HepG2 (cell line): ENCODE results near the gene LDLR. TPM values are rescaled to one million over a fixed set of nuclear protein-coding genes. Genes with fewer than 3 reads are reported as not detected.

ENCODE experiments used
- ATF4 ChIP-seq, 2 experiments: fragments of 450-650 bp in 1 of 2; sonication (generic) in 1 of 2; formaldehyde crosslinking; IDR thresholded peaks; 2 replicates each; pipeline versions ENCODE4 v1.5.0 to v1.8.0; 2020 to 2022; ENCODE audit warnings: mild to moderate bottlenecking in 1 of 2, missing genetic modification reagents in 1 of 2
- DR1 ChIP-seq: sonication (generic); formaldehyde crosslinking; IDR thresholded peaks from 2 replicates; pipeline ENCODE4 v1.8.0; 2021; ENCODE audit warnings: mild to moderate bottlenecking, missing genetic modification reagents, inconsistent platforms
- NONO ChIP-seq, 2 experiments: fragments of 450-650 bp in 1 of 2; sonication (generic) in 1 of 2; formaldehyde crosslinking in 1 of 2; IDR thresholded peaks in 1 of 2; conservative IDR thresholded peaks in 1 of 2; 2 replicates each; pipeline versions ENCODE4 v1.6.1 to v1.8.0; 2017 to 2022; ENCODE audit warnings: mild to moderate bottlenecking in 1 of 2, missing genetic modification reagents in 1 of 2, moderate library complexity in 1 of 2
- NR2F6 ChIP-seq, 2 experiments: IDR thresholded peaks; 2 replicates each; pipeline ENCODE4 v1.6.1; 2016; ENCODE audit warnings: antibody characterized with exemption in 1 of 2, mild to moderate bottlenecking in 1 of 2
- PCBP1 ChIP-seq: fragments of 200-400 bp; formaldehyde crosslinking; IDR thresholded peaks from 2 replicates; pipeline ENCODE4 v1.6.1; 2017; ENCODE audit warnings: mild to moderate bottlenecking, low read depth, low read length, borderline replicate concordance
- RBFOX2 ChIP-seq: fragments of 200-400 bp; formaldehyde crosslinking; IDR thresholded peaks from 2 replicates; pipeline ENCODE4 v1.6.1; 2017; ENCODE audit warnings: low read depth, mild to moderate bottlenecking, low read length
- REL ChIP-seq: sonication (generic); formaldehyde crosslinking; conservative IDR thresholded peaks from 2 replicates; pipeline ENCODE4 v1.8.0; 2022; ENCODE audit warnings: mild to moderate bottlenecking, missing genetic modification reagents, moderate library complexity
- SP5 ChIP-seq: IDR thresholded peaks from 2 replicates; pipeline ENCODE4 v1.6.1; 2016; ENCODE audit warnings: low read depth, borderline replicate concordance
- TAF1 ChIP-seq: sonication (generic); formaldehyde crosslinking; IDR thresholded peaks from 2 replicates; pipeline ENCODE4 v1.4.0; 2020; ENCODE audit warnings: missing genetic modification reagents
- ZC3H13 ChIP-seq: sonication (generic); formaldehyde crosslinking; IDR thresholded peaks from 2 replicates; pipeline ENCODE4 v1.8.1; 2023; ENCODE audit warnings: mild to moderate bottlenecking, missing genetic modification reagents, moderate library complexity
- ZNF124 ChIP-seq: sonication (generic); formaldehyde crosslinking; IDR thresholded peaks from 2 replicates; pipeline ENCODE4 v1.4.0; 2020; ENCODE audit warnings: missing genetic modification reagents
- ZNF281 ChIP-seq: sonication (generic); formaldehyde crosslinking; IDR thresholded peaks from 2 replicates; pipeline ENCODE4 v1.4.0; 2020; ENCODE audit warnings: missing genetic modification reagents, borderline replicate concordance
- ZNF564 ChIP-seq: sonication (generic); formaldehyde crosslinking; IDR thresholded peaks from 2 replicates; pipeline ENCODE4 v1.8.1; 2023; ENCODE audit warnings: mild to moderate bottlenecking, missing genetic modification reagents
- ZNF570 ChIP-seq: sonication (generic); formaldehyde crosslinking; IDR thresholded peaks from 2 replicates; pipeline ENCODE4 v1.4.0; 2020; ENCODE audit warnings: mild to moderate bottlenecking, missing genetic modification reagents, borderline replicate concordance
- ZNF773 ChIP-seq: sonication (generic); formaldehyde crosslinking; IDR thresholded peaks from 2 replicates; pipeline ENCODE4 v1.4.0; 2020; ENCODE audit warnings: missing genetic modification reagents, borderline replicate concordance
- ZNF878 ChIP-seq: sonication (generic); formaldehyde crosslinking; IDR thresholded peaks from 2 replicates; pipeline ENCODE4 v1.8.1; 2023; ENCODE audit warnings: mild to moderate bottlenecking, missing genetic modification reagents, moderate library complexity
- polyA plus RNA-seq, 8 experiments: library from polyadenylated mRNA; depleted of rRNA in 3 of 8; stranded (reverse) in 7 of 8; unstranded in 1 of 8; fragments of >200 nt; fragmentation: Illumina TruSeq in 4 of 8; extraction: Trizol in 4 of 8; gene quantifications; 2 replicates each; pipeline versions ENCODE4 v1.2.1 to v1.2.3, GENCODE V29; 2011 to 2016; ENCODE audit warnings: low read depth in 4 of 8, missing spikeins in 1 of 8, mixed read lengths in 1 of 8; ENCODE audit not compliant: insufficient read depth in 1 of 8
- total RNA-seq, 5 experiments: library from RNA; depleted of rRNA; stranded (reverse); fragments of >200 nt; fragmentation: Illumina TruSeq; extraction: Trizol; gene quantifications; 2 replicates each; pipeline ENCODE4 v1.2.3, GENCODE V29; 2016; ENCODE audit warnings: low read depth in 1 of 5
- TF ChIP-seq, protein P1 (sequence below): IDR thresholded peaks from 2 replicates; pipeline ENCODE4 v1.6.1; 2016; ENCODE audit warnings: mild to moderate bottlenecking, missing biosample characterization, missing genetic modification reagents
- TF ChIP-seq, protein P2 (sequence below): IDR thresholded peaks from 2 replicates; pipeline ENCODE4 v1.6.1; 2016; ENCODE audit warnings: missing compliant biosample characterization, missing genetic modification reagents, borderline replicate concordance
- TF ChIP-seq, protein P3 (sequence below): sonication (generic); formaldehyde crosslinking; IDR thresholded peaks from 2 replicates; pipeline ENCODE4 v1.5.1; 2020; ENCODE audit warnings: mild to moderate bottlenecking, missing genetic modification reagents

LDLR gene
- total and polyA plus RNA-seq, 2 of the 13 experiments (the other 11 are each of a cell fraction or from before 2014, with no cell fraction given), result 51.6 to 92.5 TPM

- TF ChIP-seq ZNF564 (0 out of 2 replicates have a peak, but pooled peaks have one; percentile 63), ZNF773 (CRISPR knock-in tag) (no peak), REL (CRISPR knock-in tag) (0 out of 2 replicates have a peak, but pooled peaks have one; percentile 54), ZNF281 (CRISPR knock-in tag) (peak; percentile 5; the same call in 1 of the 2 replicates), DR1 (CRISPR knock-in tag) (peak; percentile 56; the same call in 1 of the 2 replicates), NR2F6 (IDR thresholded peaks at IDR 0.05) (no peak), NR2F6 (CRISPR knock-in tag; IDR thresholded peaks at IDR 0.05) (peak; percentile 33; the same call in 1 of the 2 replicates), SP5 (CRISPR knock-in tag) (peak; percentile 30; the same call in 1 of the 2 replicates), NONO (IDR thresholded peaks at IDR 0.05) (no peak), NONO (CRISPR knock-in tag; conservative IDR thresholded peaks at IDR 0.05) (peak; percentile 73), ZC3H13 (CRISPR knock-in tag) (peak; percentile 57; the same call in 1 of the 2 replicates), TAF1 (peak; percentile 89), ZNF878 (CRISPR knock-in tag) (peak; percentile 66; the same call in 1 of the 2 replicates), RBFOX2 (peak; percentile 79), ATF4 (CRISPR knock-in tag; IDR thresholded peaks at IDR 0.05) (peak in 1 of 2 experiments; percentile 73; a peak in 2 of 4 replicates), ZNF124 (CRISPR knock-in tag) (0 out of 2 replicates have a peak, but pooled peaks have one; percentile 25), ZNF570 (CRISPR knock-in tag) (no peak), PCBP1 (no peak)
- TF ChIP-seq, protein P1, sequence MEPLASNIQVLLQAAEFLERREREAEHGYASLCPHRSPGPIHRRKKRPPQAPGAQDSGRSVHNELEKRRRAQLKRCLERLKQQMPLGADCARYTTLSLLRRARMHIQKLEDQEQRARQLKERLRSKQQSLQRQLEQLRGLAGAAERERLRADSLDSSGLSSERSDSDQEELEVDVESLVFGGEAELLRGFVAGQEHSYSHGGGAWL (CRISPR knock-in tag), result peak; percentile 79; the same call in 1 of the 2 replicates
- TF ChIP-seq, protein P2, sequence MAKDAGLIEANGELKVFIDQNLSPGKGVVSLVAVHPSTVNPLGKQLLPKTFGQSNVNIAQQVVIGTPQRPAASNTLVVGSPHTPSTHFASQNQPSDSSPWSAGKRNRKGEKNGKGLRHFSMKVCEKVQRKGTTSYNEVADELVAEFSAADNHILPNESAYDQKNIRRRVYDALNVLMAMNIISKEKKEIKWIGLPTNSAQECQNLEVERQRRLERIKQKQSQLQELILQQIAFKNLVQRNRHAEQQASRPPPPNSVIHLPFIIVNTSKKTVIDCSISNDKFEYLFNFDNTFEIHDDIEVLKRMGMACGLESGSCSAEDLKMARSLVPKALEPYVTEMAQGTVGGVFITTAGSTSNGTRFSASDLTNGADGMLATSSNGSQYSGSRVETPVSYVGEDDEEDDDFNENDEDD (CRISPR knock-in tag), result peak; percentile 68; the same call in 1 of the 2 replicates
- TF ChIP-seq, protein P3, sequence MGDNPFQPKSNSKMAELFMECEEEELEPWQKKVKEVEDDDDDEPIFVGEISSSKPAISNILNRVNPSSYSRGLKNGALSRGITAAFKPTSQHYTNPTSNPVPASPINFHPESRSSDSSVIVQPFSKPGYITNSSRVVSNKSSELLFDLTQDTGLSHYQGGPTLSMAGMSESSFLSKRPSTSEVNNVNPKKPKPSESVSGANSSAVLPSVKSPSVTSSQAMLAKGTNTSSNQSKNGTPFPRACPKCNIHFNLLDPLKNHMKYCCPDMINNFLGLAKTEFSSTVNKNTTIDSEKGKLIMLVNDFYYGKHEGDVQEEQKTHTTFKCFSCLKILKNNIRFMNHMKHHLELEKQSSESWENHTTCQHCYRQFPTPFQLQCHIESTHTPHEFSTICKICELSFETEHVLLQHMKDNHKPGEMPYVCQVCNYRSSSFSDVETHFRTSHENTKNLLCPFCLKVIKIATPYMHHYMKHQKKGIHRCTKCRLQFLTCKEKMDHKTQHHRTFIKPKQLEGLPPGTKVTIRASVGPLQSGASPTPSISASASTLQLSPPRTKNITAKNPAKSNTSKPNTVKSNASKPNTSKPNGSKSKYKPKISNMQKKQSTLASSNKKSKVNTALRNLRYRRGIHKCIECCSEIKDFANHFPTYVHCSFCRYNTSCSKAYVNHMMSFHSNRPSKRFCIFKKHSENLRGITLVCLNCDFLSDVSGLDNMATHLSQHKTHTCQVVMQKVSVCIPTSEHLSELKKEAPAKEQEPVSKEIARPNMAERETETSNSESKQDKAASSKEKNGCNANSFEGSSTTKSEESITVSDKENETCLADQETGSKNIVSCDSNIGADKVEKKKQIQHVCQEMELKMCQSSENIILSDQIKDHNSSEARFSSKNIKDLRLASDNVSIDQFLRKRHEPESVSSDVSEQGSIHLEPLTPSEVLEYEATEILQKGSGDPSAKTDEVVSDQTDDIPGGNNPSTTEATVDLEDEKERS (CRISPR knock-in tag), result no peak
These were observed at the start of gene LDLR (continued) for GRCh38 chr19:11089254-11090013.
